Liver (tissue), 9 donors: ENCODE data around the gene PROC. TPM values are rescaled to one million over a fixed set of nuclear protein-coding genes. Genes with fewer than 3 reads are reported as not detected.

Source experiments
- DNase-seq: peaks from one replicate; pipeline ENCODE4 v3.0.0-alpha.2; 2017; ENCODE audit warnings: low spot score
- H3K27ac ChIP-seq, 2 donors: one replicate each; pipeline ENCODE4 v1.7.0; 2013; ENCODE audit warnings: inconsistent platforms in 2 of 2, low read length in 2 of 2, control low read depth in 1 of 2, low read depth in 1 of 2, mild to moderate bottlenecking in 1 of 2
- H3K27me3 ChIP-seq, 4 donors: one replicate each; pipeline versions ENCODE4 v1.6.1 to v1.7.0; 2013; ENCODE audit warnings: low read length in 3 of 4, inconsistent platforms in 1 of 4, mild to moderate bottlenecking in 1 of 4, moderate library complexity in 1 of 4; ENCODE audit not compliant: control insufficient read depth in 4 of 4, insufficient read depth in 4 of 4
- H3K36me3 ChIP-seq, 4 donors: one replicate each; pipeline versions ENCODE4 v1.6.1 to v1.7.0; 2013; ENCODE audit warnings: low read length in 3 of 4, mild to moderate bottlenecking in 3 of 4, low read depth in 1 of 4, moderate library complexity in 1 of 4; ENCODE audit not compliant: control insufficient read depth in 4 of 4, insufficient read depth in 3 of 4
- H3K4me1 ChIP-seq, 4 donors: one replicate each; pipeline versions ENCODE4 v1.6.1 to v1.7.0; 2013; ENCODE audit warnings: low read length in 3 of 4, mild to moderate bottlenecking in 3 of 4, moderate library complexity in 1 of 4; ENCODE audit not compliant: control insufficient read depth in 4 of 4, insufficient read depth in 4 of 4
- H3K4me3 ChIP-seq, 3 donors: one replicate each; pipeline versions ENCODE4 v1.6.1 to v1.7.0; 2013; ENCODE audit warnings: low read length in 3 of 3, control low read depth in 1 of 3, low read depth in 1 of 3, mild to moderate bottlenecking in 1 of 3
- H3K9ac ChIP-seq, 2 donors: one replicate each; pipeline ENCODE4 v1.7.0; 2013; ENCODE audit warnings: low read length in 2 of 2, mild to moderate bottlenecking in 2 of 2, moderate library complexity in 2 of 2, control low read depth in 1 of 2, low read depth in 1 of 2
- H3K9me3 ChIP-seq, 4 donors: one replicate each; pipeline versions ENCODE4 v1.6.1 to v1.7.0; 2013; ENCODE audit warnings: low read length in 3 of 4; ENCODE audit not compliant: control insufficient read depth in 4 of 4
- ATF3 ChIP-seq: IDR thresholded peaks from 2 replicates; pipeline ENCODE4 v1.6.1; 2016; ENCODE audit warnings: antibody characterized with exemption
- EGR1 ChIP-seq, 2 donors: IDR thresholded peaks; 2 replicates each; pipeline ENCODE4 v1.6.1; 2016 to 2018; ENCODE audit warnings: antibody characterized with exemption in 2 of 2, low read depth in 2 of 2
- FOXA1 ChIP-seq: IDR thresholded peaks from 2 replicates; pipeline ENCODE4 v1.6.1; 2016; ENCODE audit warnings: antibody characterized with exemption
- GABPA ChIP-seq, 2 donors: IDR thresholded peaks in 1 of 2; conservative IDR thresholded peaks in 1 of 2; 2 replicates each; pipeline ENCODE4 v1.6.1; 2016; ENCODE audit warnings: antibody characterized with exemption in 2 of 2, mild to moderate bottlenecking in 1 of 2, moderate library complexity in 1 of 2
- JUND ChIP-seq, 2 donors: IDR thresholded peaks; 2 replicates each; pipeline ENCODE4 v1.6.1; 2016; ENCODE audit warnings: antibody characterized with exemption in 2 of 2
- MAX ChIP-seq: IDR thresholded peaks from 2 replicates; pipeline ENCODE4 v1.6.1; 2016; ENCODE audit warnings: antibody characterized with exemption
- NR2F2 ChIP-seq: IDR thresholded peaks from 2 replicates; pipeline ENCODE4 v1.6.1; 2016; ENCODE audit warnings: antibody characterized with exemption
- RAD21 ChIP-seq, 2 donors: IDR thresholded peaks; 2 replicates each; pipeline ENCODE4 v1.6.1; 2016; ENCODE audit warnings: antibody characterized with exemption in 2 of 2, mild to moderate bottlenecking in 2 of 2
- REST ChIP-seq: IDR thresholded peaks from 2 replicates; pipeline ENCODE4 v1.6.1; 2016; ENCODE audit warnings: antibody characterized with exemption, mild to moderate bottlenecking
- SP1 ChIP-seq: IDR thresholded peaks from 2 replicates; pipeline ENCODE4 v1.6.1; 2018; ENCODE audit warnings: antibody characterized with exemption, mild to moderate bottlenecking
- ZBTB33 ChIP-seq: IDR thresholded peaks from 2 replicates; pipeline ENCODE4 v1.6.1; 2016; ENCODE audit warnings: antibody characterized with exemption
- WGBS: extraction: QIAGEN DNeasy Blood & Tissue Kit; methylation state at CpG from one replicate; pipeline ENCODE4 v1.1.7; 2013; 5-methylcytosine and 5-hydroxymethylcytosine counted together
- polyA plus RNA-seq, 2 donors: library from polyadenylated mRNA; stranded (reverse) in 1 of 2; unstranded in 1 of 2; fragments of 200-250 nt in 1 of 2; fragments of >200 nt in 1 of 2; fragmentation: Nextera tagmentation in 1 of 2; extraction: Ambion mirVana in 1 of 2; gene quantifications; one replicate each; pipeline versions ENCODE4 v1.2.1 to v1.2.3, GENCODE V29; 2013 to 2015
- total RNA-seq, 2 donors: library from RNA; depleted of rRNA; stranded (reverse); fragments of >200 nt; gene quantifications; one replicate each; pipeline ENCODE4 v1.2.3, GENCODE V29; 2014
- donor health status: healthy.
- donor health status: healthy.
- donor health status: healthy.
- donor health status: healthy.
- donor health status: healthy.

Gene PROC
- total and polyA plus RNA-seq, 4 donors, result 150 to 407 (median 341) TPM

GRCh38 chr2:127428815-127429109 lies 10.5 kb downstream of the PROC start (continued):
- TF ChIP-seq REST (no peak), NR2F2 (no peak), RAD21 (IDR thresholded peaks at IDR 0.05) (no peak)

GRCh38 chr2:127429291-127429690 lies 11.1 kb downstream of the PROC start:
- TF ChIP-seq SP1 (no peak), MAX (no peak), REST (no peak), JUND (IDR thresholded peaks at IDR 0.05) (no peak)
- no peak for DNase-seq

GRCh38 chr2:127429844-127430425 lies 11.7 kb downstream of the PROC start:
- Histone ChIP-seq H3K4me1 (peaks cover 0 to 11% (median 0%) of the 10 kb centered on the region in 4 donors), H3K27ac (no peak overlapping the region), H3K36me3 (peaks cover 4 to 30% (median 16%) of the 10 kb centered on the region in 4 donors), H3K27me3 (no peaks in the 10 kb centered on the region), H3K9me3 (no peaks in the 10 kb centered on the region), H3K9ac (no peak overlapping the region), H3K4me3 (no peak overlapping the region)
- 82% methylated on average over 7 of the region's 7 CpGs for WGBS
- no peak for DNase-seq
- TF ChIP-seq NR2F2 (no peak), JUND (IDR thresholded peaks at IDR 0.05) (no peak), REST (no peak), GABPA (IDR thresholded peaks at IDR 0.05 in 1 of 2, conservative IDR thresholded peaks at IDR 0.05 in 1 of 2) (no peak), ATF3 (no peak), MAX (no peak), ZBTB33 (no peak), RAD21 (IDR thresholded peaks at IDR 0.05) (no peak), FOXA1 (no peak), EGR1 (IDR thresholded peaks at IDR 0.05; ENCODE audit: low read depth in 2 of 2) (no peak)

More at GRCh38 chr2:127429291-127429690, 11.1 kb downstream of the PROC start:
- Histone ChIP-seq H3K36me3 (peaks cover 4 to 31% (median 17%) of the 10 kb centered on the region in 4 donors), H3K4me1 (peaks cover 0 to 11% (median 0%) of the 10 kb centered on the region in 4 donors), H3K27ac (no peak overlapping the region), H3K9me3 (no peaks in the 10 kb centered on the region), H3K4me3 (no peak overlapping the region), H3K27me3 (no peaks in the 10 kb centered on the region), H3K9ac (no peak overlapping the region)
- WGBS, result 88% methylated on average over 4 of the region's 4 CpGs
